Stimulated activated CD8-positive, alpha-beta memory T cell treated with anti-CD3 and anti-CD28 coated beads, Interleukin-4, amount 100 ng/mL, for 1 hour (primary cell): ENCODE data around the gene SLC25A24.

Experiments used
- DNase-seq, 2 donors: peaks; one replicate each; pipeline ENCODE4 v3.0.0-alpha.2; 2020; ENCODE audit warnings: low read depth in 2 of 2, low spot score in 1 of 2

Gene SLC25A24

GRCh38 chr1:108106775-108107174 is 93.4 kb downstream of the SLC25A24 start:
- DNase-seq, result no peak

- no peak for DNase-seq
Observed at GRCh38 chr1:108100148-108100547, 100.0 kb downstream of the SLC25A24 start.

GRCh38 chr1:108097018-108097417 is 103.1 kb downstream of the SLC25A24 start:
- DNase-seq, result no peak

- no peak for DNase-seq
Observed at GRCh38 chr1:108096089-108096488, 104.1 kb downstream of the SLC25A24 start.

- DNase-seq, result no peak
Observed at GRCh38 chr1:108089477-108089876, 110.7 kb downstream of the SLC25A24 start.

GRCh38 chr1:108085628-108086027 is 114.5 kb downstream of the SLC25A24 start:
- no peak for DNase-seq

- DNase-seq, result no peak
Observed at GRCh38 chr1:108084866-108085477, 115.2 kb downstream of the SLC25A24 start.
